ENCODE measurements around the gene HNRNPLL. TPM values are rescaled to one million over a fixed set of nuclear protein-coding genes. Genes with fewer than 3 reads are reported as not detected.

Gene HNRNPLL
- polyA plus RNA-seq, 1 of the 3 experiments (the other 2 are of a cell fraction), result 24.4 TPM

- Histone ChIP-seq H3K9ac (no peak overlapping the region), H3K9me2 (no peaks in the 10 kb centered on the region), H3F3A (replicated peaks; ENCODE audit: insufficient read depth) (peaks cover 3% of the 10 kb centered on the region), H3K4me1 (ENCODE audit: control insufficient read depth in 1 of 2, insufficient read depth in 2 of 2, low read depth in 1 of 2, low read length in 1 of 2) (no peaks in the 10 kb centered on the region; a peak in 1 of 4 replicates), H2AFZ (ENCODE audit: low read depth) (no peak overlapping the region), H3K4me2 (no peak overlapping the region), H3K27me3 (ENCODE audit: insufficient read depth) (no peaks in the 10 kb centered on the region), H4K20me1 (ENCODE audit: insufficient read depth) (no peaks in the 10 kb centered on the region), H3K36me3 (replicated peaks in 1 of 2; ENCODE audit: control insufficient read depth in 1 of 2, insufficient read depth in 2 of 2, low read length in 1 of 2) (peaks cover 47 to 68% of the 10 kb centered on the region in 2 experiments), H3K27ac (ENCODE audit: low read depth in 2 of 2, low read length in 1 of 2) (no peak overlapping the region), H3K4me3 (ENCODE audit: low read depth in 2 of 2, low read length in 1 of 2) (no peak overlapping the region), H3K79me2 (ENCODE audit: insufficient read depth) (no peaks in the 10 kb centered on the region), H3K9me3 (no peaks in the 10 kb centered on the region)
- DNase-seq, result no peak
- ChIA-PET POLR2A (no interaction called here), CTCF (interaction anchor here (0.7 to 5.3 kb wide), 6 partner anchors 8 to 246 kb away, joined by 3 to 28 read pairs (median 3); no protein-coding TSS in a partner anchor)
- TF ChIP-seq ZBTB33 (IDR thresholded peaks at IDR 0.05; ENCODE audit: borderline replicate concordance, low read depth) (no peak), SIN3A (IDR thresholded peaks at IDR 0.05; ENCODE audit: borderline replicate concordance, low read depth, low read length) (no peak), YY1 (IDR thresholded peaks at IDR 0.05; ENCODE audit: low read depth) (no peak), RFX5 (IDR thresholded peaks at IDR 0.05; ENCODE audit: low read length) (no peak), RAD21 (IDR thresholded peaks at IDR 0.05; ENCODE audit: low read length) (no peak), RCOR1 (IDR thresholded peaks at IDR 0.05; ENCODE audit: low read length) (no peak), TCF12 (IDR thresholded peaks at IDR 0.05) (no peak), TAF1 (IDR thresholded peaks at IDR 0.05; ENCODE audit: borderline replicate concordance, low read depth, low read length) (no peak), MEF2A (IDR thresholded peaks at IDR 0.05; ENCODE audit: borderline replicate concordance, low read depth) (no peak), FOXJ3 (CRISPR knock-in tag; IDR thresholded peaks at IDR 0.05) (no peak), GATA2 (CRISPR knock-in tag; IDR thresholded peaks at IDR 0.05) (no peak), FOSL2 (IDR thresholded peaks at IDR 0.05; ENCODE audit: borderline replicate concordance, low read depth) (no peak)
Measured at GRCh38 chr2:38561691-38562090, 41.0 kb downstream of the HNRNPLL start.

GRCh38 chr2:38560092-38560491 is 42.6 kb downstream of the HNRNPLL start:
- ChIA-PET CTCF (no interaction called here), POLR2A (no interaction called here)
- no peaks in the 10 kb centered on the region for H3K27me3 ChIP-seq (ENCODE audit: insufficient read depth)
- H3K79me2 ChIP-seq (ENCODE audit: insufficient read depth), result no peaks in the 10 kb centered on the region
- H3K9ac ChIP-seq, result no peak overlapping the region
- H3K4me3 ChIP-seq (ENCODE audit: low read depth in 2 of 2, low read length in 1 of 2), result no peak overlapping the region
- no peak for DNase-seq
- H3K4me2 ChIP-seq, result no peak overlapping the region
- peaks cover 3% of the 10 kb centered on the region for H3F3A ChIP-seq (replicated peaks; ENCODE audit: insufficient read depth)
- H3K27ac ChIP-seq (ENCODE audit: low read depth in 2 of 2, low read length in 1 of 2), result no peak overlapping the region
- H3K36me3 ChIP-seq (replicated peaks in 1 of 2; ENCODE audit: control insufficient read depth in 1 of 2, insufficient read depth in 2 of 2, low read length in 1 of 2), result peaks cover 56 to 65% of the 10 kb centered on the region in 2 experiments
- H3K9me2 ChIP-seq, result no peaks in the 10 kb centered on the region
- no peaks in the 10 kb centered on the region for H3K9me3 ChIP-seq
- no peaks in the 10 kb centered on the region for H4K20me1 ChIP-seq (ENCODE audit: insufficient read depth)
- WGBS (ENCODE audit: low lambda C conversion rate), result 91% methylated on average over 2 of the region's 2 CpGs
- no peaks in the 10 kb centered on the region; a peak in 1 of 4 replicates for H3K4me1 ChIP-seq (ENCODE audit: control insufficient read depth in 1 of 2, insufficient read depth in 2 of 2, low read depth in 1 of 2, low read length in 1 of 2)
- H2AFZ ChIP-seq (ENCODE audit: low read depth), result no peak overlapping the region
- no peak for TF ChIP-seq USF1 (IDR thresholded peaks at IDR 0.05; ENCODE audit: borderline replicate concordance, low read depth)
- TF ChIP-seq MAX (IDR thresholded peaks at IDR 0.05; ENCODE audit: low read depth), result no peak

All from SK-N-SH (cell line).